ENCODE results near the gene C17orf75.
"Not testable (repeated sequence)": the region's sequence is repeated elsewhere in the genome, so short reads cannot be mapped to it uniquely, and the experiment has no call there.

The C17orf75 gene

DNA sequence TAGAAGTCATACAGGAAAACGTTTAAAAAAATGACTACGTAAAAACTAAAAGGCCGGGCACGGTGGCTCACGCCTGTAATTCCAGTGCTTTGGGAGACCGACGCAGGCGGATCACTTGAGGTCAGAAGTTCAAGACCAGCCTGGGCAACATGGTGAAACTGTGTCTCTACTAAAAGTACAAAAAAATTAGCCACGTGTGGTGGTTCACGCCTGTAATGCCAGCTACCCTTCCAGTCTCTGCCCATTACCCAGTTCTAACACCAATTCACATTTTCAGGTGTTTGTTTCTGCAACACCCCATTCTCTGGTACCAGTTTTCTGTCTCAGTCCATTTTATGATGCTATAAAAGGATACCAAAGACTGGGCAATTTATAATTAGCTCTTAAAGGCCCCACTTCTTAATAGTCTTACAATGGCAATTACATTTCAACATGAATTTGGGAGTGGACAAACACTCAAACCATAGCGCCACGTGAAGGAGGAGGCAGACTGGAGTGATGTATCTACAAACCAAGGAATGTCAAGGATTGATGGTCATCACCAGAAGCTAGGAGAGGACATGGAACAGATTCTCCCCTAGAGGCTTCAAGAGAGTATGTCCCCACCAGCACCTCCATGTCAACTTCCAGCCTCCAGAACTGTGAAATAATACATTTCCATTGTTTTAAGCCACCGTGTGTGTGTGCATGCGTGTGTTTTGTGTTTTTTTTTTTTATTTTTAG is 791 bp upstream of the C17orf75 start:
- no peak for DNase-seq

DNA sequence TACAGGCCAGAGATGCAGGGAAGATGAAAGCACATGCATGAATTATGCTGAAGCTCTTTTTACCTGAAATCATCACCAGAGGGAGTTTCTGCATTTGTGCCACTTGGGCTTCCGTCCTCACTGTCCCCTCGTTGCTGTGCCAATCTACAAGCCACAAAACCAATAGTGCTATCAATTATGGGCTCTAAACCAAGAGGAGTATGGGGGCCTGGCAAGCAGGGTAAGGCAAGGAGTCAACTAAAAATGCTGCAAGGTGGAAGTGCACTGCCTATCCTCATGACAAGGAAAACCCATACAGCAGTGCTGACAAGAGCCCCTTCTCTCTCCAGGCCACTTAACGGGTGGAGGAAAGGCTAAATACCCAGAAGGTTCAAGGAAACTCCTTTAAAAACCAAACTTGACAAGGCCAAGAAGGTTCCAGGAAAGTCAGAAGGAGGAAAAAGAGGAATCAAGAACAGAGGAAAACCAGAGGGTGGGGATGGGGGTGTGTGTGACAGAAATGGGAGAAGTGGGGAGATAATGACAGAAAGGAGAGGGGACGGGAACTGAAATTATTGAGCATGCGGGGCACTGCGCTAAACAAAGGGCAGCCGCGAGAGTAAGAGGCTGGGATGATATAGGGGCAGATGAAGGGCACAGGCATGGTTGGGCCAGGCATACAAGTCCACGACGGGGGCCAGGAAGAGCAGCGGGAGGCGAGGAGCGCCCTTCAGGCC is 674 bp downstream of the C17orf75 start:
- DNase-seq, result peak; percentile 53

DNA sequence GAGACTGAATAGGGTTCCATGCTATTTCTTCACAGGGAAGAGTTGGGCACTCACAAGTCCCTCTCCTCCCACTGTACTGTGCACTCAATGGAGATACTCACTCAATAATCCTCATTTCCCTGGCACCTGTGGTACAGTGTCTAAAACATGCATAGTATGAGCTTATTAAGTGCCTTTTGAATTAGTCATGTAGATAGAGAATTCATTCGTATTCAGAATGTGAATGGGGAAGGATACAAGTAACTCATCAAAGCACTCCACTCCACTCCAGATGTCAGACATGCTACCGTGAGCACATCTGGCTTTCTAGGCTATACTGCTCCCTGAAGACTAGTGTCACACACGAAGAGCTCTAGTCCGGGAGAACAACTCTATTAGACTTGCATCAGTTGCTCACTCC is 6.3 kb downstream of the C17orf75 start:
- no peak for DNase-seq

DNA sequence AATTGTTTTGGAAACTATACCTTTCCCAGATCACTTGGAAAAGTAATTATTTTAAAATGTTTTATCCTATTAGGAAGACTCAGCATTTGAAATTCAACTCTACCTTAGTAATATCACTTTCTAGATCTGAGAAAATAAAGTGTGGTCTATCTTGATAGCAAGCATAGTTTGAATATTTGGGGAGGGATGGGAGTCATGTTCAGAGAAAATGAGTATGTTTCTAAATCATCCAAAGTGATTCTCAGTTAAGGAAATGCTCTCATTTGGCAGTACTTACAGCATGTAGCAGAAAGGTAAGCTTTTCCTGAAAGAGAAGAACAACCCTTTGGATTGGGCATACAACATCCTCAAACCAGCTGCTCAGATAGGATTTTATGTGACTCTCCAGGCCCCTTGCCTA is 6.9 kb downstream of the C17orf75 start:
- no peak for DNase-seq

DNA sequence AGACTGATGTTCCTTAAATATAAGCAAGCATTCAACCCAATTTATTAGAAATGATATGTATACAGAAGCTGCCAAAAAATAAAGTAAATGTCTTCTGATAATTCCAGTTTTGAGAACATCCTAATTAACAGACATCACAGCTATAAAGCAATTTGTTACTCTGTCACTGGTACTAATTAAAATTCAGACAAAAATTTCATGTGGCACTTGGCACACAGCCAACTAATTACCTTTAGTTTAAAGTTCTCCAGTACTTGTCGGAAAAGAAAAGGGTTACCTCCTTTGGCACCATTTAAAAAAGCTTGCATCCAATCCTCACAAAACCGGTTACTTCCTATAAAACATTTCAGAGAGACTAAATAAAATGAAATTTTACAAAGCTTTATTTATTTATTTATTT is 8.8 kb downstream of the C17orf75 start:
- DNase-seq, result no peak

DNA sequence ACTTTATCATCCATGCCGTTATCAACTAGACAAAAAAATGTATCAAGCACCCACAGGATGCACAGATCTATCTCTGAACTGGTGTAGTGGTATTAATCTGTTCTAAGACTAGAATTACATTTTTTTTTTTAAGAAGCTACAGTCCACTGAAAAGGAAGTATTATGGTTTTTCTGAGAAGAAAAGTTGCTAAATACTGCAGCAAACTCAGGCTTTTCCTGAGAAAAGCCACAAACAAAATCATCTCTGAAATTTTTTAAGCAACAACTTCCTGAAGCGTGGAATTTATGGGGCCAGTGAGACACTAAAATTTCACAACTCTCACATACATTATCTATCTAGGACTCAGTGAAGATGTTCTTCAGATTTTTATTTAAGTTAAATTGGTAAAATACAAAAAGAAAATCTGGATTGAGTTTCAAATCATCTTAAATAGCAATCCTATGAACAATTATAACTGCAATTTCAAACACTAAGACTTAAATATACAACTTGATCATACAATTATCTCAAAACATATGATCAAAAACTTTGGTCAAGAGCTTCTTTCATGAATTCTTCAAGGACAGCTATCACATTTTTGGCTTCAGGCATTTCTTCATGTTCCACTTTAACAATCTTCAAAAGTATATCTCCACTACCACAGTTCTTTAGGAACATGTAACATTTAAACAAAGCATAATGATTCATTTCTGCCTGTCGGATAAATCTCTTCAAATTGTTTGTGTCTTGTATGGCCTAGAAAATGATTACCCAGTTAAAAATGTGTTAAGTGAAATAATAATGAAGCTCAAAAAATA is 10.5 kb downstream of the C17orf75 start:
- no peak for DNase-seq

DNA sequence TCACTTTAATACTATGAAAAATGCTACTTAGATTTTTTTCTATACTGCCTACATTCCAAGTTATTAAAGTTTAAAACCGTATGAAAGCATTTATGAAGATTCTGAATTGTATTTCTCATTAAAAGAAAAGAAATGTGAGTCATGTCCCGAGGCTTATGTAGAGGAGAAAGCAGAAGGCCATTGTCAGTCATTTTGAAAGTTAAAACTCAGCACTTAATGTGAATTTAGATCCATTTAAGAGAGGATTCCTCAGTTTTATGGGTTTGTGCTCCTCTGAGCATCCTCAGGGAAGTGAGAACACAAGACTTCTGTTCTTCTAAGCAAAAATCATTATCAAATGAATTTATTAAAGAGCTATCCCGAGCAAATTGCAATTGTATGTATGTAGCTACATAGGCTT is 11.8 kb downstream of the C17orf75 start:
- DNase-seq, result no peak

DNA sequence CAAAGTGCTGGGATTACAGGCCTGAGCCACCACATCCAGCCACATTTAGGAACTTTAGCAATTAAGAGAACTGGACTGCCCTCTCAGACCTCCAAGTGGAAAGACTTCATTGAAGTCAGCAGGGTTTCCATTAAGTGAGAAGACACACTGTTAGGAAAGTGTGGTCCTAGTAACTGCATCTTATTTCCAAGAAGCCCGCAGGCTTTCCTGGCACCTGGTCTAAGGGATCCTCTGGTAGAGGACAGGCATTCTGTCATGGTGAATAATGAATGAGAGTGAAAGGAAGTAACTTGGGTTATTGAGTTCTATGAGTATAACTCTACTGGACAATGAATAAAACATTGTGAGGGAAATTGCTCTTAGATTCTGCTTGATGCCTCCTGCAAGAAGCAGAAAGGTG is 14.1 kb downstream of the C17orf75 start:
- no peak for DNase-seq

DNA sequence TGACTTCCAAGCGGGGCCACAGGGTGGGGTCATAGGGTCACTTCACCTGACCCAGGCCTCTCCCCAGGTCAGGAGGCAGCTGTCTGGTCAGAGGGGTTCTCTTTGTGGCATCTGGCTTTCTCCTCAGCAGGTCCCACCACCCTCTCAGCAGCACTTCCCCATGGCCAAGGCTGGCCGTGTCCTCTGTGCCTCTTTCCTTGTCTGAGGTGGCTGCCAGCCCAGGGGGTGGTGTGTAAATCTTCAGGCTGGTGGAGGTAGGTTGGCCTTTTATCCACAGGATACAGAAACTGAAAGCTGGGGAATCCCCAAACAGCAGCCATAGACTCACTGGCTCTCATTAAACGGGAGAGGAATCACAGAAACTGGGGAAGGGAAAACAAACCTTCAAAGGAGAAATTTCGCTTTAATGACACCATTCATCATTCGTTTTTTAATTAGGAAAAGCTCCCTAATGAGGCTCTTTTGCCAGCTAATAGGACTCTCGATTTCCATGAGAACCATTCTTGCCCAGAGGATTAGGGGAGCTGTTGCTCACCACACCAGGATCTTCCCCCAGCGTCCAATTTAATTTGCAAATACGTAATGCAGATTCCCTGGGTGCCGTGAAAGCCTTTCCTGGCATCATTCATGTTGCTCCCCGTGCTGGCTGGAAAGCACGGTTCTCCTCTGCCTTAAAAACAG is 18.0 kb downstream of the C17orf75 start:
- DNase-seq, result peak; percentile 15

DNA sequence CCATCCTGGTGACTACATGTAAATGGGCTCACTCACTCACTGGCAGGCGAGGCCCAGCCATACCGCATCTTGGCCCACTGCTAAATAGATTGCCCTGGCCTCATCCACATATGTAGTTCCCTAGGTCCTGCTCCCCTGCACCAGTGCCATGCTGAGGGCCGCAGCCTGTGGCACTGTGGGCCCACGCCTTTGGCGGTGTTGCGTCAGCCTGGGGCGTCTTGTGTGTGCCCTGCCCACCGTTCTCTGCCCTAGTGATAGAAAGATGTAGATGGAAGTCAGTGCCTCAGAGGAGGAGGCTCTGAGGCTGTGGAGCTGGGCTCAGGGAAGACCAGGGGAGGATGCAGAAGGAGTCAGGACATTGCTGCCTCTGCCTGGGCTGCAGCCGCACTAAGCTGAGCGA is 18.9 kb downstream of the C17orf75 start:
- no peak for DNase-seq

DNA sequence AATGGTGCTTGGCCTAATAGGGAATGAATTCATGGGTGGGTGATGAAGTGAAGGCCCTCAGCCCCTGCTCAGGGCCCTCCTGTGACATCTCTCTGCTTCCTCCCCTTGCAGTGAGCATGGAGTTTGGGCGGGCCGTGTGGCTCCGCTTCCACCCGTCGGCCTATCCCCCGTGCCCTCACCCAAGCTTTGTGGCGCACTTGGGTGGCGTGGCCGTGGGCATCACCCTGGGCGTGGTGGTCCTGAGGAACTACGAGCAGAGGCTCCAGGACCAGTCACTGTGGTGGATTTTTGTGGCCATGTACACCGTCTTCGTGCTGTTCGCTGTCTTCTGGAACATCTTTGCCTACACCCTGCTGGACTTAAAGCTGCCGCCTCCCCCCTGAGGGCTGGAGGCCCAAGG is 21.1 kb downstream of the C17orf75 start:
- DNase-seq, result no peak

DNA sequence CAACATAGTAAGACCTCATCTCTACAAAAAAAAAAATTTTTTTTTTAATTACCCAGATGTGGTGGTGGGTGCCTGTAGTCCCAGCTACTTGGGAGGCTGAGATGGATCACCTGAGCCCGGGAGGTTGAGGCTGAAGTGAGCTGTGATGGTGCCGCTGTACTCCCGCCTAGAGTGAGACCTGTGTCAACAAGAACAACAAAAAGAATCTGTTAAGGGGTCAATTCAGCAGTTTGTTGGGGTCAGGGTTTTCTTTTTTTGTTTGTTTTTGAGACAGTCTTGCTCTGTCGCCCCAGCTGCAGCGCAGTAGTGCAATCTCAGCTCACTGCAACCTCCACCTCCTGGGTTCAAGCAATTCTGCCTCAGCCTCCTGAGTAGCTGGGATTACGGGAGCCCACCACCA is 21.9 kb downstream of the C17orf75 start:
- not testable (repeated sequence) for DNase-seq

DNA sequence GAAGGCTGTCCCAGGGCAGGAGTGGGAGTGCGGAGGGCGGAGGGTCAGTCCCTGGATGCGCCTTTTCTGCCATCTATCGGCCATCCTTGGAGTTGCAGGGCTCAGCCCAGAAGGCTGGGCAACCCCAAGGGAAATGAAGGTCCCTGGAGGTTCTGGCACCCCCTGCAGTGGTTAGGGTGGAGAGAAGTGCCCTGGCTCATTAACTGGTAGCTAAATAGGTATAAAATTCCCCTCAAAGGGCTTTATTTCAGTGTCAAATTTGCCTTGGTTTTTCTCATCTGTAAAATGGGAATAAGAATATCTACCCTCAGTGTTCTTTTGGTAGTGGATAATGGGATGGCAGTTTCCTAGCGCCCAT is 22.4 kb downstream of the C17orf75 start:
- DNase-seq, result peak; percentile 76

DNA sequence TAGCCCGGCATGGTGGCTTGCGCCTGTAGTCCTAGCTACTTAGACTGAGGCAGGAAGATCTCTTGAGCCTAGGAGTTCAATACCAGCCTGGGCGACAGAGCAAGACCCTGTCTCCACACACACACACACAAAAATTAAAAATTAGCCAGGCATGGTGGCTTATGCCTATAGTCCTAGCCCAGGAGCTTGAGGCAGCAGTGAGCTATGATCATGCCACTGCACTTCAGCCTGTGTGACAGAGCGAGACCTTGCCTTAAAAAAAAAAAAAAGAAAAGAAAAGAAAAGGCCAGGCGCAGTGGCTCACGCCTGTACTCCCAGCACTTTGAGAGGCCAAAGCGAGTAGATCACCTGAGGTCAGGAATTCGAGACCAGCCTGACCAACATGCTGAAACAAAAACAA is 23.9 kb downstream of the C17orf75 start:
- no peak for DNase-seq

DNA sequence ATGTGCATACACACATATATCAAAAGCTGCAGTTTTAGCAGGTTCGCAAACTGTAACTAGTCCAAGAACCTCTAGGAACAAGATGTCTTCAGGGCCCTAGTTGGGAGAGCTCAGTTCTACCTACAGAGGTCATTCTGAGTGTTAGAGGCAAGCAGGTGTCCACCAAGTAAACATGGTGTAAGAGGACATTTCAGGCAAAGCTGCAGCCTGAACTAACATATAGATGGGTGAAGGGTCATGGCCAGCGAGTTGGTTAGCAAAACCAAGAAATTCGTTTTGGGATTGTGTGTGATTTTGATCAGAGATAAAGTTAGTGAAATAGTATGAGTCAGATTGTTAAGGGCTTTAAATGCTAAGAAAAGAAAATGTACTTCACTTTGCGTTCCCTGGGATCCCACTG is 24.6 kb downstream of the C17orf75 start:
- DNase-seq, result no peak

DNA sequence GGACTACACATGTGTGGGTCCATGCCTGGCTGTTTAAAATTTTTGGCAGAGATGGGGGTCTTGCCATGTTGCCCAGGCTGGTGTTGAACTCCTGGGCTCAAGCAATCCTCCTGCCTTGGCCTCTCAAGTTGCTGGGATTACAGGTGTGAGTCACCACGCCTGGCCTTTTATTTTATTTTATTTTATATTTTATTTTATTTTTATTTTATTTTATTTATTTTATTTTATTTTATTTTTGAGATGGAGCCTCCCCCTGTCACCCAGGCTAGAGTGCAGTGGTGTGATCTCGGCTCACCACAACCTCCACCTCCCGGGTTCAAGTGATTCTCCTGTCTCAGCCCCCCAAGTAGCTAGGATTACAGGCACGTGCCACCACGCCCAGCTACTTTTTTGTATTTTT is 25.3 kb downstream of the C17orf75 start:
- DNase-seq, result not testable (repeated sequence)

DNA sequence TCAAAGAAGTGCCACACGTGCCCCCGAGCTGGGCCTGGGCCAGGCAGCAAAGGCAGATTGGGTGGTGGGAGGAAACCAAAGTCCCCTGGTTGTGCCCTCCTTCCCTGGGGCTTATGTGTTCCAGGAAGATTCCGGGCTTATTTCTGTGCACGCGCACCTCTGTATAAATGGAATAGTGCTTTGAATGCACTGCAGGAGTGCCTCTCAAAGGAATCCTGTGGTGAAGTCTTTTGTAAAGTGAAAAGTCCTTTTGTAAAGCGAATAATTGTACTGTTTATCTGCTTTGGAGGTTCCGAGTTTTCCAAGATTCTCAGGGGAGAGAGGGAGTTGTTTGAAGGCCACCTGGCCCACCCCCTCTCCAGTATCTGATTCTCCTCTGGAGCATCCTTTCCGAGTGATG is 26.8 kb downstream of the C17orf75 start:
- no peak for DNase-seq

DNA sequence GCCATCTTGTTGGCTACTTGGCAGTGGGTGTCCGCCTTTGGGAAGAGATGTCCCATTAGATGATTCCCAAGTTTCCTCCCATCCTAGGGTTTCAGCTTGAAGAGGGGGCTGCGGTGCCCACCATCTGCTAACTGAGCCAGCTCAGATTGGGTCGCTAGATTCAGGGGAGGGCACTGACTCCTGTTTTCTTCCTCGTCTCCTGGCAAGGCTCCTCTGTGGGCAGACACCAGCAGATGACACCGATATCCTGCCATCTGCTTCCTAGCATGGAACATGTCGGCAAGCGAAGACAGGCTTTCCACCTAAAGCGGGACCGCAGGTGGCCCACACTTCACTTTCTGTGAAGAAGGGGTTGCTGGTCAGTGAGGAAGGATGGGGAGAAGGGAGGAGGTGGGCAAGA is 27.3 kb downstream of the C17orf75 start:
- DNase-seq, result no peak

DNA sequence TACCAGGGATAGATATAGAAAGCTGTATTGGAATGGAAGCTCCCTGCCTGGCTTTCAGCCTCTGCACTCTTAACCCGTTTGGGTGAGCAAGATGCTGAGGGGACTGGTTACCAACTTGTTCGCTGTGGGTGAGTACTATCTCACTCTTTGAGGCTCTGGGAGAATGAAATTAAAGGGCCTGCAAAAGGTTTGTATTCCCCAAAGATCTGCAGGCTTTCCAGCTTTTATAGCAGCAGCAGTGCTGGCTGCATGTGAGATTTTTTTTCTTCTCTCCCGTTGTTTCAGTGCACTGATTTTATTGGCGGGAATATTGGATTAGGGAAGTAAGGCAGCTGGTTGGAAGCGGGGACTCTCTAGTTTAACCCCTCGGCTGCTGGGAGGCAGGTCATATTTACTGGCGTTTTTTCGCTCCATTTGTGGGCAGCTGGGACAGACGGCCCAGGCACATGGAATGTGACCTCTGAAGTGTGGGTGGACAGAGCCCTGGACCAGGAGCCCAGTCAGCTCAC is 30.9 kb downstream of the C17orf75 start:
- DNase-seq, result no peak

DNA sequence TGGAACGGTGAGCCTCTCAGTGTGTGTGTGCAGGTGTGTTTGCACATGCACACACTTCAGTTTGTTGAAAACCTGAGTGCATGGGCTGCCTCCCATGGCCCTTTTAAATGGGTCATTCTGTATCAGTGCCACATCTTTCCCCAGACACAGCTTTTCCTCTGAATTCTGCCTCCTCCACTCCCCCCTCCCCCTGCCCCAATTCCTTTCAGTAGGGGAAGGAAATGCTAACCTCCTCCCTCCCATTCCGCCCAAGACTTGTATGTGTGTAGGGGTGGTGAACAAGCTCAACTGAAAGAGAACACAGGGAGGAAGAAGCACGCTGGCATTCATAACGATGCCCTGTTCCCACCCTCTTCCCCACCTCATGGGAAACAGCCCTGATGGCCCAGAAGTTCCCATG is 34.3 kb downstream of the C17orf75 start:
- no peak for DNase-seq

DNA sequence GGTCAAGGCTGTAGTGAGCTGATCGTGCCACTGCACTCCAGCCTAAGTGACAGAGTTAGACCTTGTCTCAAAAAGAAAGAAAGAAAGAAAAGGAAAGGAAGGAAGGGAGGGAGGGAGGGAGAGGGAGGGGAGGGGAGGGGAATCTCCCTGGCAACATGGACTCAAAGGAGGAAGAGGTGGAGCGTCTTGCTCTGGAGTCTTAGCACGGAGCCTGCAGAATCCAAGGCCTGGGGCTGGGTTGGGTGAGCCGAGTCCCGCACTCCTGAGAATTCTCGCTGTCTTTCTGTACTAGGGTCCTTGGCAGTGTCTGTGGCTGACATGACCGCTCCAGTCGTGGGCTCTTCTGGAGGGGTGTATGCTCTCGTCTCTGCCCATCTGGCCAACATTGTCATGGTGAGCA is 36.9 kb downstream of the C17orf75 start:
- DNase-seq, result no peak

DNA sequence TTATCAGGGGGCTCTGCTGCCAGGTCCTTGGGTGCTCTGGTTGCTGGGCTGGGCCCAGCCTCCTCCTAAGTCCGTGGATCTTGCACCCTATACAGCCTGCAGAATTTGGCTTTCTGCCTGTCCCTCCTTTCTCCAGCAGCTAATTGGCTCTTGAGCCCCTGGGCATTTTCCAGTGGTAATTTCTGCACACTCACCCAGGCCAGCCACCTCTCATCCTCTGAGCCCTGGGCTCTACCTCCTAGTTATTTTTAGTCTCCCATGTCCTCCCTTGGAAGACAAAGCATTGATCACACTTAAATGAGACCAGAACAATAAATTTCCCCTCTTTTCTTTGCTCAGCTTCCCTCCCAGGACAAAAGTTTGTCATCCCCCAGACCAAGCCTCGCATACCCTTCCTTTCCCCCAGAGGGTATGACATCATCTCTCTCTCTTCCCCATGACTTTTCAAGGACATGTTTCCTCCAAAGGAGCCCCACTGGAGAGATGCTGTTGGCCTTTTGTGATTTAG is 38.1 kb downstream of the C17orf75 start:
- DNase-seq, result no peak
